ENCODE data around the gene TUBGCP6.

Gene TUBGCP6

GRCh38 chr22:50264104-50264745, 19.4 kb upstream of the TUBGCP6 start:
- no peaks in the 10 kb centered on the region for H3K36me3 ChIP-seq (ENCODE audit: insufficient read depth, low read length)
- H3K9me3 ChIP-seq (ENCODE audit: insufficient read depth, low read length, severe bottlenecking), result no peaks in the 10 kb centered on the region
- H3K27me3 ChIP-seq (ENCODE audit: insufficient read depth, low read length, poor library complexity), result no peaks in the 10 kb centered on the region
- H2AFZ ChIP-seq (ENCODE audit: low read depth, low read length), result no peak overlapping the region
- DNase-seq (no peak), ATAC-seq (ENCODE audit: insufficient read depth, low read depth) (no peak)
- no peaks in the 10 kb centered on the region for H3K79me2 ChIP-seq (ENCODE audit: insufficient read depth, low read length)
- H3K4me2 ChIP-seq (ENCODE audit: insufficient read depth, low read length), result no peak overlapping the region
- no peak overlapping the region for H3K4me3 ChIP-seq (ENCODE audit: low read depth in 1 of 2, low read length in 2 of 2)
- peaks cover 4% of the 10 kb centered on the region for H3K4me1 ChIP-seq (ENCODE audit: insufficient read depth, low read length)
- TF ChIP-seq CTCF (IDR thresholded peaks at IDR 0.05; ENCODE audit: borderline replicate concordance, extremely low read depth, low read length, poor library complexity, severe bottlenecking) (no peak), EZH2 (IDR thresholded peaks at IDR 0.05; ENCODE audit: borderline replicate concordance, low read depth, low read length, severe bottlenecking) (no peak)
- peaks cover 17% of the 10 kb centered on the region for H4K20me1 ChIP-seq (ENCODE audit: insufficient read depth, low read length)
- H3K27ac ChIP-seq (ENCODE audit: low read length), result no peak overlapping the region
- no peak overlapping the region for H3K9ac ChIP-seq (ENCODE audit: low read depth, low read length)

GRCh38 chr22:50262973-50263617, 18.3 kb upstream of the TUBGCP6 start:
- no peaks in the 10 kb centered on the region for H3K36me3 ChIP-seq (ENCODE audit: insufficient read depth, low read length)
- no peaks in the 10 kb centered on the region for H3K4me1 ChIP-seq (ENCODE audit: insufficient read depth, low read length)
- H3K27me3 ChIP-seq (ENCODE audit: insufficient read depth, low read length, poor library complexity), result no peaks in the 10 kb centered on the region
- no peak overlapping the region for H3K4me2 ChIP-seq (ENCODE audit: insufficient read depth, low read length)
- no peak overlapping the region for H3K9ac ChIP-seq (ENCODE audit: low read depth, low read length)
- DNase-seq (no peak), ATAC-seq (ENCODE audit: insufficient read depth, low read depth) (no peak)
- TF ChIP-seq CTCF (IDR thresholded peaks at IDR 0.05; ENCODE audit: borderline replicate concordance, extremely low read depth, low read length, poor library complexity, severe bottlenecking) (no peak), EZH2 (IDR thresholded peaks at IDR 0.05; ENCODE audit: borderline replicate concordance, low read depth, low read length, severe bottlenecking) (no peak)
- no peak overlapping the region for H3K4me3 ChIP-seq (ENCODE audit: low read depth in 1 of 2, low read length in 2 of 2)
- H3K27ac ChIP-seq (ENCODE audit: low read length), result no peak overlapping the region
- no peaks in the 10 kb centered on the region for H3K79me2 ChIP-seq (ENCODE audit: insufficient read depth, low read length)
- H4K20me1 ChIP-seq (ENCODE audit: insufficient read depth, low read length), result peaks cover 17% of the 10 kb centered on the region
- no peaks in the 10 kb centered on the region for H3K9me3 ChIP-seq (ENCODE audit: insufficient read depth, low read length, severe bottlenecking)
- no peak overlapping the region for H2AFZ ChIP-seq (ENCODE audit: low read depth, low read length)

GRCh38 chr22:50262460-50262911, 17.7 kb upstream of the TUBGCP6 start:
- ATAC-seq (ENCODE audit: insufficient read depth, low read depth) (no peak), DNase-seq (no peak)
- Histone ChIP-seq H3K79me2 (ENCODE audit: insufficient read depth, low read length) (no peaks in the 10 kb centered on the region), H3K4me1 (ENCODE audit: insufficient read depth, low read length) (no peaks in the 10 kb centered on the region), H3K36me3 (ENCODE audit: insufficient read depth, low read length) (no peaks in the 10 kb centered on the region), H3K4me2 (ENCODE audit: insufficient read depth, low read length) (no peak overlapping the region), H3K9me3 (ENCODE audit: insufficient read depth, low read length, severe bottlenecking) (no peaks in the 10 kb centered on the region), H3K27ac (ENCODE audit: low read length) (no peak overlapping the region), H3K27me3 (ENCODE audit: insufficient read depth, low read length, poor library complexity) (no peaks in the 10 kb centered on the region), H3K9ac (ENCODE audit: low read depth, low read length) (no peak overlapping the region), H2AFZ (ENCODE audit: low read depth, low read length) (no peak overlapping the region), H3K4me3 (ENCODE audit: low read depth in 1 of 2, low read length in 2 of 2) (no peak overlapping the region), H4K20me1 (ENCODE audit: insufficient read depth, low read length) (peaks cover 17% of the 10 kb centered on the region)
- TF ChIP-seq EZH2 (IDR thresholded peaks at IDR 0.05; ENCODE audit: borderline replicate concordance, low read depth, low read length, severe bottlenecking) (no peak), CTCF (IDR thresholded peaks at IDR 0.05; ENCODE audit: borderline replicate concordance, extremely low read depth, low read length, poor library complexity, severe bottlenecking) (no peak)
